Stimulated activated naive CD8-positive, alpha-beta T cell treated with anti-CD3 and anti-CD28 coated beads, Interleukin-15, amount 100 ng/mL, for 72 hours (primary cell): ENCODE data around the gene HEATR9.

Experiments used
- ATAC-seq: fragments of 150-1000 bp; cut with Tn5 transposase; 2 replicates; pipeline ENCODE4 v1.10.0; 2021; ENCODE audit warnings: mild to moderate bottlenecking, moderate library complexity
- DNase-seq, 2 donors: peaks; one replicate each; pipeline ENCODE4 v3.0.0; 2021 to 2022
- H3K27ac Mint-ChIP-seq, 2 donors: one replicate each; pipeline ENCODE4 v1.8.0; 2022; ENCODE audit warnings: mild to moderate bottlenecking in 2 of 2, mixed read lengths in 2 of 2, moderate library complexity in 2 of 2
- H3K27me3 Mint-ChIP-seq: one replicate; pipeline ENCODE4 v1.8.0; 2022; ENCODE audit warnings: mixed read lengths
- H3K4me1 Mint-ChIP-seq: one replicate; pipeline ENCODE4 v1.8.0; 2022; ENCODE audit warnings: mild to moderate bottlenecking, mixed read lengths
- H3K4me3 Mint-ChIP-seq, 2 donors: one replicate each; pipeline ENCODE4 v1.8.0; 2022; ENCODE audit warnings: mild to moderate bottlenecking in 2 of 2, mixed read lengths in 2 of 2, moderate library complexity in 1 of 2
- H3K9me3 Mint-ChIP-seq, 2 donors: one replicate each; pipeline ENCODE4 v1.8.0; 2022; ENCODE audit warnings: mixed read lengths in 2 of 2

The HEATR9 gene

GRCh38 chr17:35879773-35880654 lies 11.3 kb upstream of the HEATR9 start, which contains the start of gene CCL5:
CCL5 (minus strand) TSS chr17:35880360.
- H3K9me3 Mint-ChIP-seq, result no peaks in the 10 kb centered on the region
- H3K4me3 Mint-ChIP-seq, result peak within 1 kb of the TSS; percentile 79 to 81
- H3K27me3 Mint-ChIP-seq, result no peaks in the 10 kb centered on the region
- peaks cover 60% of the 10 kb centered on the region for H3K4me1 Mint-ChIP-seq
- peak; percentile 60 to 73 for DNase-seq
- peak; percentile 96 for ATAC-seq
- peak within 1 kb of the TSS; percentile 92 to 97 for H3K27ac Mint-ChIP-seq

- no peaks in the 10 kb centered on the region for H3K9me3 Mint-ChIP-seq
- peak overlapping the region in 1 of 2 donors; percentile 6 for H3K27ac Mint-ChIP-seq
- H3K27me3 Mint-ChIP-seq, result no peaks in the 10 kb centered on the region
- ATAC-seq (no peak), DNase-seq (no peak)
- H3K4me1 Mint-ChIP-seq, result peaks cover 68% of the 10 kb centered on the region
- H3K4me3 Mint-ChIP-seq, result peak overlapping the region; percentile 16 to 79
Observed at GRCh38 chr17:35878361-35878760, 9.7 kb upstream of the HEATR9 start.

- no peak overlapping the region for H3K27ac Mint-ChIP-seq
- peak overlapping the region in 1 of 2 donors; percentile 5 for H3K4me3 Mint-ChIP-seq
- no peaks in the 10 kb centered on the region for H3K27me3 Mint-ChIP-seq
Observed at GRCh38 chr17:35877345-35878029, 8.8 kb upstream of the HEATR9 start.

GRCh38 chr17:35876534-35876933 lies 7.8 kb upstream of the HEATR9 start:
- DNase-seq, result no peak
- Mint-ChIP-seq H3K27ac (peak overlapping the region in 1 of 2 donors; percentile 84), H3K4me3 (peak overlapping the region; percentile 10 to 39), H3K4me1 (peaks cover 83% of the 10 kb centered on the region), H3K9me3 (no peaks in the 10 kb centered on the region), H3K27me3 (no peaks in the 10 kb centered on the region)
- ATAC-seq, result no peak

More at GRCh38 chr17:35877345-35878029, 8.8 kb upstream of the HEATR9 start:
- Mint-ChIP-seq H3K4me1 (peaks cover 76% of the 10 kb centered on the region), H3K9me3 (no peaks in the 10 kb centered on the region)
- DNase-seq (no peak), ATAC-seq (no peak)

- peaks cover 86% of the 10 kb centered on the region for H3K4me1 Mint-ChIP-seq
- no peaks in the 10 kb centered on the region for H3K27me3 Mint-ChIP-seq
- no peak for ATAC-seq
- H3K9me3 Mint-ChIP-seq, result no peaks in the 10 kb centered on the region
- H3K4me3 Mint-ChIP-seq, result peak overlapping the region; percentile 43 to 76
- DNase-seq, result no peak
- peak overlapping the region; percentile 72 to 91 for H3K27ac Mint-ChIP-seq
Observed at GRCh38 chr17:35875800-35876139, 7.1 kb upstream of the HEATR9 start.

GRCh38 chr17:35875072-35875799 lies 6.5 kb upstream of the HEATR9 start:
- peak overlapping the region; percentile 43 to 76 for H3K4me3 Mint-ChIP-seq
- peaks cover 82% of the 10 kb centered on the region for H3K4me1 Mint-ChIP-seq
- H3K27ac Mint-ChIP-seq, result peak overlapping the region; percentile 72 to 91
- H3K9me3 Mint-ChIP-seq, result no peaks in the 10 kb centered on the region
- ATAC-seq (no peak), DNase-seq (no peak)
- no peaks in the 10 kb centered on the region for H3K27me3 Mint-ChIP-seq

- ATAC-seq (no peak), DNase-seq (no peak)
- no peaks in the 10 kb centered on the region for H3K9me3 Mint-ChIP-seq
- peak overlapping the region in 1 of 2 donors; percentile 50 for H3K27ac Mint-ChIP-seq
- peaks cover 54% of the 10 kb centered on the region for H3K4me1 Mint-ChIP-seq
- no peak overlapping the region for H3K4me3 Mint-ChIP-seq
- H3K27me3 Mint-ChIP-seq, result no peaks in the 10 kb centered on the region
Observed at GRCh38 chr17:35872196-35872980, 3.7 kb upstream of the HEATR9 start.

- Mint-ChIP-seq H3K4me1 (peaks cover 50% of the 10 kb centered on the region), H3K9me3 (no peaks in the 10 kb centered on the region), H3K4me3 (no peak overlapping the region), H3K27ac (no peak overlapping the region), H3K27me3 (no peaks in the 10 kb centered on the region)
- ATAC-seq (peak; percentile 94), DNase-seq (peak in 1 of 2 donors; percentile 21)
Observed at GRCh38 chr17:35870906-35871819, 2.5 kb upstream of the HEATR9 start.

GRCh38 chr17:35867574-35867973 lies 1.1 kb downstream of the HEATR9 start:
- Mint-ChIP-seq H3K4me3 (no peak overlapping the region), H3K4me1 (peaks cover 42% of the 10 kb centered on the region), H3K9me3 (no peaks in the 10 kb centered on the region), H3K27ac (peak overlapping the region in 1 of 2 donors; percentile 8), H3K27me3 (no peaks in the 10 kb centered on the region)
- ATAC-seq (no peak), DNase-seq (no peak)

GRCh38 chr17:35866341-35866950 lies 2.2 kb downstream of the HEATR9 start:
- Mint-ChIP-seq H3K27ac (no peak overlapping the region), H3K4me3 (no peak overlapping the region), H3K27me3 (no peaks in the 10 kb centered on the region), H3K9me3 (no peaks in the 10 kb centered on the region), H3K4me1 (peaks cover 33% of the 10 kb centered on the region)
- DNase-seq, result no peak
- no peak for ATAC-seq

GRCh38 chr17:35865412-35866340 lies 3.0 kb downstream of the HEATR9 start:
- H3K27ac Mint-ChIP-seq, result peak overlapping the region in 1 of 2 donors; percentile 34
- no peak for DNase-seq
- no peaks in the 10 kb centered on the region for H3K27me3 Mint-ChIP-seq
- peak; percentile 69 for ATAC-seq
- H3K9me3 Mint-ChIP-seq, result no peaks in the 10 kb centered on the region
- peaks cover 25% of the 10 kb centered on the region for H3K4me1 Mint-ChIP-seq
- H3K4me3 Mint-ChIP-seq, result no peak overlapping the region

- ATAC-seq (no peak), DNase-seq (no peak)
- H3K27ac Mint-ChIP-seq, result peak overlapping the region in 1 of 2 donors; percentile 48
- no peaks in the 10 kb centered on the region for H3K27me3 Mint-ChIP-seq
- H3K4me3 Mint-ChIP-seq, result no peak overlapping the region
- H3K4me1 Mint-ChIP-seq, result peaks cover 25% of the 10 kb centered on the region
- no peaks in the 10 kb centered on the region for H3K9me3 Mint-ChIP-seq
Observed at GRCh38 chr17:35864853-35865252, 3.8 kb downstream of the HEATR9 start.

GRCh38 chr17:35856603-35857002 lies 12.1 kb downstream of the HEATR9 start:
- peaks cover 9% of the 10 kb centered on the region for H3K4me1 Mint-ChIP-seq
- H3K27me3 Mint-ChIP-seq, result no peaks in the 10 kb centered on the region
- H3K9me3 Mint-ChIP-seq, result no peaks in the 10 kb centered on the region
- DNase-seq (no peak), ATAC-seq (peak; percentile 76)
- H3K4me3 Mint-ChIP-seq, result no peak overlapping the region
- H3K27ac Mint-ChIP-seq, result peak overlapping the region in 1 of 2 donors; percentile 2
